ENCODE results near the gene HBA2. TPM values are rescaled to one million over a fixed set of nuclear protein-coding genes. Genes with fewer than 3 reads are reported as not detected.
"Not testable (repeated sequence)": the region's sequence is repeated elsewhere in the genome, so short reads cannot be mapped to it uniquely, and the experiment has no call there.

HBA2 gene
- total and polyA plus RNA-seq, 12 donors, result 1.9 to 1,723 (median 36.9) TPM; not detected in 2

DNA sequence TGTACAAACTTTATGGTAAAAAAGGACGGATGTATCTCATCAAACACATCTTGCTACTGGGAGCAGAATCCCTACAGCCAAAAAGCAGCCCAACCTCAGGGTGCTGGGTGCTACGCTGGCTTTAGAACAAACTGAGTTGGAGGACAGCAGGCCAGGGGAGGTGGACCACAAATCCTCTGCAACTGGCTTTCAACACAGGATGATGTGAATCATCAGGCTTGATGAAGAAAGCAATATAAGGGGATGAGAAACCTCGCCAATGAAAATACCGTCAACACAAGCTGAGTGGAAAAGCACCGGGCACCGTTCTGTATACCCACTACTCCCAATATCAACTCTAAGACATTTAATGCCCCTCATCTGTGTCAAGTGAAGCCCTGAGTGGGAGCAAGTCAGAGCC is 21.8 kb downstream of the HBA2 start:
- WGBS, 4 donors, result 92 to 94% (median 93%) methylated on average over 6 of the region's 6 CpGs
- H3K4me3 ChIP-seq, result no peak overlapping the region
- no peaks in the 10 kb centered on the region for H3K27me3 ChIP-seq
- H3K27ac ChIP-seq, result no peak overlapping the region
- DNase-seq, result no peak
- no peaks in the 10 kb centered on the region for H3K9me3 ChIP-seq (replicated peaks in 1 of 3)
- TF ChIP-seq, protein P1, sequence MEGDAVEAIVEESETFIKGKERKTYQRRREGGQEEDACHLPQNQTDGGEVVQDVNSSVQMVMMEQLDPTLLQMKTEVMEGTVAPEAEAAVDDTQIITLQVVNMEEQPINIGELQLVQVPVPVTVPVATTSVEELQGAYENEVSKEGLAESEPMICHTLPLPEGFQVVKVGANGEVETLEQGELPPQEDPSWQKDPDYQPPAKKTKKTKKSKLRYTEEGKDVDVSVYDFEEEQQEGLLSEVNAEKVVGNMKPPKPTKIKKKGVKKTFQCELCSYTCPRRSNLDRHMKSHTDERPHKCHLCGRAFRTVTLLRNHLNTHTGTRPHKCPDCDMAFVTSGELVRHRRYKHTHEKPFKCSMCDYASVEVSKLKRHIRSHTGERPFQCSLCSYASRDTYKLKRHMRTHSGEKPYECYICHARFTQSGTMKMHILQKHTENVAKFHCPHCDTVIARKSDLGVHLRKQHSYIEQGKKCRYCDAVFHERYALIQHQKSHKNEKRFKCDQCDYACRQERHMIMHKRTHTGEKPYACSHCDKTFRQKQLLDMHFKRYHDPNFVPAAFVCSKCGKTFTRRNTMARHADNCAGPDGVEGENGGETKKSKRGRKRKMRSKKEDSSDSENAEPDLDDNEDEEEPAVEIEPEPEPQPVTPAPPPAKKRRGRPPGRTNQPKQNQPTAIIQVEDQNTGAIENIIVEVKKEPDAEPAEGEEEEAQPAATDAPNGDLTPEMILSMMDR (IDR thresholded peaks at IDR 0.05), result no peak
- no peak for TF ChIP-seq POLR2A (IDR thresholded peaks at IDR 0.05)
- no peaks in the 10 kb centered on the region for H3K4me1 ChIP-seq (replicated peaks in 1 of 2)
- H3K36me3 ChIP-seq (replicated peaks in 1 of 2), result peaks cover 0 to 98% of the 10 kb centered on the region in 2 donors
- intact Hi-C loops (cut with DNase I), result no loop called here

DNA sequence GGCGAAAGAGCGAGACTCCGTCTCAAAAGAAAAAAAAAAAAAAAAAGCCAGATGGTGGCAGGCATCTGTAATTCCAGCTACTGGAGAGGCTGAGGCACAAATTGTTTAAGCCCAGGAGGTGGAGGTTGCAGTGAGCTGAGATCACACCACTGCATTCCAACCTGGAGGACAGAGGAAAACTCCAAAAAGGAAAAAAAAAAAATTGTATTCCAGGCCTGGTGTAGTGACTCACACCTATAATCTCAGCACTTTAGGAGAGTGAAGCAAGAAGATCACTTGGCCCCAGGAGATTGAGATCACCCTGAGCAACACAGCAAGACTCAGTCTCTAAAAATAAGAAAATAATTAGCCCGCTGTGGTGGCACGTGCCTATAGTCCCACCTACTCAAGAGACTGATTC is 27.7 kb downstream of the HBA2 start:
- 77 to 88% (median 82%) methylated on average over 5 of the region's 5 CpGs for WGBS, 4 donors
- Histone ChIP-seq H3K27me3 (no peaks in the 10 kb centered on the region), H3K27ac (peak overlapping the region in 1 of 5 donors; percentile 43), H3K4me1 (replicated peaks in 1 of 2) (no peaks in the 10 kb centered on the region), H3K36me3 (replicated peaks in 1 of 2) (peaks cover 0 to 81% of the 10 kb centered on the region in 2 donors), H3K9me3 (replicated peaks in 1 of 3) (no peaks in the 10 kb centered on the region), H3K4me3 (no peak overlapping the region)
- peak in 1 of 7 donors; percentile 34 for DNase-seq
- intact Hi-C loops (cut with DNase I), result no loop called here
- TF ChIP-seq, protein P1 (IDR thresholded peaks at IDR 0.05), result no peak
- no peak for TF ChIP-seq POLR2A (IDR thresholded peaks at IDR 0.05)

DNA sequence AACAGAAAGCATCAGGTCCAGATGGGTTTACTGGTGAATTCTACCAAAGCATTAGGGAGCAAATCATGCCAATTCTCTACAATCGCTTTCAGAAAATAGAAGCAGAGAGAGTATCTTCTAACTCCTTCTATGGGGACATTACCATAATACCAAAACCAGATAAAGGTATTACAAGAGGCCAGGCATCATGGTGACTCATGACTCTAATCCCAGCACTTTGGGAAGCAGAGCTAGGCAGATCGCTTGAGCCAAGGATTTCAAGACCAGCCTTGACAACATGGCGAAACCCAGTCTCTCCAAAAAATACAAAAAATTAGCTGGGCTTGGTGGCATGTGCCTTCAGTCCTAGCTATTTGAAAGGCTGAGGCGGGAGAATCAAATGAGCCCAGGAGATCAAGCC is 30.6 kb downstream of the HBA2 start:
- H3K9me3 ChIP-seq (replicated peaks in 1 of 3), result no peaks in the 10 kb centered on the region
- no peak overlapping the region for H3K27ac ChIP-seq
- peaks cover 0 to 81% of the 10 kb centered on the region in 2 donors for H3K36me3 ChIP-seq (replicated peaks in 1 of 2)
- intact Hi-C loops (cut with DNase I), result no loop called here
- H3K27me3 ChIP-seq, result no peaks in the 10 kb centered on the region
- DNase-seq, result peak in 2 of 7 donors; percentile 32 to 44
- no peak overlapping the region for H3K4me3 ChIP-seq
- 77 to 89% (median 80%) methylated on average over 3 to 4 of the region's 4 CpGs for WGBS, 4 donors
- no peaks in the 10 kb centered on the region for H3K4me1 ChIP-seq (replicated peaks in 1 of 2)
- no peak for TF ChIP-seq POLR2A (IDR thresholded peaks at IDR 0.05)
- TF ChIP-seq, protein P1 (IDR thresholded peaks at IDR 0.05), result no peak

DNA sequence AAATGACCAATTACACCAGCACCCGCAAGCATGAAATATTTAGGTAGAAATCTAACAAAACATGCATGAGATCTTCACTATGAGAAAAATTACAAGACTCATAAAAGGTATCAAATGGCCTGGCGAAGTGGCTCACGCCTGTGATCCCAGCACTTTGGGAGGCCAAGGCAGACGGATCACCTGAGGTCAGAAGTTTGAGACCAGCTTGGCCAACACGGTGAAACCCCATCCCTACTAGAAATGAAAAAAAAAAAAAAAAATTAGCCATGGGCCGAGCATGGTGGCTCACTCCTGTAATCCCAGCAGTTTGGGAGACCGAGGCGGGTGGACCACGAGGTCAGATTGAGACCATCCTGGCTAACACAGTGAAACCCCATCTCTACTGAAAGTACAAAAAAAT is 31.4 kb downstream of the HBA2 start:
- peaks cover 0 to 81% of the 10 kb centered on the region in 2 donors for H3K36me3 ChIP-seq (replicated peaks in 1 of 2)
- H3K27me3 ChIP-seq; intact Hi-C loops (cut with DNase I); H3K9me3 ChIP-seq (replicated peaks in 1 of 3); H3K27ac ChIP-seq; H3K4me1 ChIP-seq (replicated peaks in 1 of 2); H3K4me3 ChIP-seq; DNase-seq: not testable (repeated sequence)
- 94 to 97% (median 95%) methylated on average over 9 of the region's 9 CpGs for WGBS, 4 donors

DNA sequence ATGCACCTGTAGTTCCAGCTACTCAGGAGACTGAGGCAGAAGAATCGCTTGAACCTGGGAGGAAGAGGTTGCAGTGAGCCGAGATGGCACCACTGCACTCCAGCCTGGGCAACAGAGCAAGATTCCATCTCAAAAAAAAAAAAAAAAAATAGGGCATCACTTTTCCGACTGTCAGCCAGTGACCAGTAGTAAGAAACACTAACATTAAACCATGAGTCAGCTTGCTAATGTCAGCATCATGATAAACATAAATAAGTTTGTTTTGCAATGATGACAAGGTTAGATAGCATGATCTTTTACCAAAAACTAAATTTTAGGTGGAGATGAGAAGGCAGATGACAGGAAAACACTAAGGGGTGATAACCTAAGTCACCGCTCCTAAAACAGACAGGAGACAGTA is 36.7 kb downstream of the HBA2 start:
- H3K9me3 ChIP-seq (replicated peaks in 1 of 3); H3K4me1 ChIP-seq (replicated peaks in 1 of 2); intact Hi-C loops (cut with DNase I); H3K4me3 ChIP-seq; H3K27me3 ChIP-seq; DNase-seq: not testable (repeated sequence)
- Histone ChIP-seq H3K36me3 (replicated peaks in 1 of 2) (peaks cover 0 to 84% of the 10 kb centered on the region in 2 donors), H3K27ac (peak overlapping the region in 1 of 5 donors; percentile 8)
- WGBS, 4 donors, result 65 to 84% (median 70%) methylated on average over 4 of the region's 4 CpGs

DNA sequence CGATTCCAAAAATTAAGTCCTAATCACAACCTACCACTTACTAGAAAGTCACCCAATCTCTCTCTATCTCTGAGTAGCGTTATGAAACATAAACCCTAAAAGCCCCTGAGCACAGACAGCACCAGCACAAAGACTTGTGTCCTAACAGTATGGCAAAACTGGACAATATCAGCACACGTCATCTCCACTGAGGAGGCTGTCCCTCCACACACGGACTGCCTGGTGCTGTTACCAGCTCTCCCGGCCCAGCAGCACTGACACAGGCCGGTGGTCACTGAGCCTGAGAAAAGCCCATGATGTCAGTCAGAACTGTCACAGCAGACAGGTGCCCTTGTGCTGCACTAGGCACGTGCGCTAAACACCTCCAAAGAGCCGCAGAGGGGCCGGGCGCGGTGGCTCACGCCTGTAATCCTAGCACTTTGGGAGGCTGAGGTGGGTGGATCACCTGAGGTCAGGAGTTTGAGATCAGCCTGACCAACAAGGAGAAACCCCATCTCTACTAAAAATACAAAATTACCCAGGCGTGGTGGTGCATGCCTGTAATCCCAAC is 39.0 kb downstream of the HBA2 start:
- peaks cover 0 to 80% of the 10 kb centered on the region in 2 donors for H3K36me3 ChIP-seq (replicated peaks in 1 of 2)
- intact Hi-C loops (cut with DNase I); H3K4me1 ChIP-seq (replicated peaks in 1 of 2); H3K9me3 ChIP-seq (replicated peaks in 1 of 3); H3K27me3 ChIP-seq; DNase-seq; H3K4me3 ChIP-seq; H3K27ac ChIP-seq: not testable (repeated sequence)
- 87 to 96% (median 92%) methylated on average over 11 to 14 of the region's 14 CpGs for WGBS, 4 donors
